ENCODE data around the gene RFT1.

GRCh38 chr3:53169045-53169831, 39.0 kb upstream of the RFT1 start:
- TF ChIP-seq CTCF (IDR thresholded peaks at IDR 0.05) (no peak), POLR2A (IDR thresholded peaks at IDR 0.05) (no peak)

Data from uterus (tissue), 2 donors.